ENCODE data around the gene CDH23.

The CDH23 gene

GRCh38 chr10:71743866-71744265 is 347.1 kb downstream of the CDH23 start:
- no peak overlapping the region for H3K4me3 ChIP-seq (ENCODE audit: low read depth, low read length)
- no peak for DNase-seq (ENCODE audit: low read depth)
- TF ChIP-seq, protein P1, sequence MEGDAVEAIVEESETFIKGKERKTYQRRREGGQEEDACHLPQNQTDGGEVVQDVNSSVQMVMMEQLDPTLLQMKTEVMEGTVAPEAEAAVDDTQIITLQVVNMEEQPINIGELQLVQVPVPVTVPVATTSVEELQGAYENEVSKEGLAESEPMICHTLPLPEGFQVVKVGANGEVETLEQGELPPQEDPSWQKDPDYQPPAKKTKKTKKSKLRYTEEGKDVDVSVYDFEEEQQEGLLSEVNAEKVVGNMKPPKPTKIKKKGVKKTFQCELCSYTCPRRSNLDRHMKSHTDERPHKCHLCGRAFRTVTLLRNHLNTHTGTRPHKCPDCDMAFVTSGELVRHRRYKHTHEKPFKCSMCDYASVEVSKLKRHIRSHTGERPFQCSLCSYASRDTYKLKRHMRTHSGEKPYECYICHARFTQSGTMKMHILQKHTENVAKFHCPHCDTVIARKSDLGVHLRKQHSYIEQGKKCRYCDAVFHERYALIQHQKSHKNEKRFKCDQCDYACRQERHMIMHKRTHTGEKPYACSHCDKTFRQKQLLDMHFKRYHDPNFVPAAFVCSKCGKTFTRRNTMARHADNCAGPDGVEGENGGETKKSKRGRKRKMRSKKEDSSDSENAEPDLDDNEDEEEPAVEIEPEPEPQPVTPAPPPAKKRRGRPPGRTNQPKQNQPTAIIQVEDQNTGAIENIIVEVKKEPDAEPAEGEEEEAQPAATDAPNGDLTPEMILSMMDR (conservative IDR thresholded peaks at IDR 0.05; ENCODE audit: low read depth, low read length) = no peak

DNA sequence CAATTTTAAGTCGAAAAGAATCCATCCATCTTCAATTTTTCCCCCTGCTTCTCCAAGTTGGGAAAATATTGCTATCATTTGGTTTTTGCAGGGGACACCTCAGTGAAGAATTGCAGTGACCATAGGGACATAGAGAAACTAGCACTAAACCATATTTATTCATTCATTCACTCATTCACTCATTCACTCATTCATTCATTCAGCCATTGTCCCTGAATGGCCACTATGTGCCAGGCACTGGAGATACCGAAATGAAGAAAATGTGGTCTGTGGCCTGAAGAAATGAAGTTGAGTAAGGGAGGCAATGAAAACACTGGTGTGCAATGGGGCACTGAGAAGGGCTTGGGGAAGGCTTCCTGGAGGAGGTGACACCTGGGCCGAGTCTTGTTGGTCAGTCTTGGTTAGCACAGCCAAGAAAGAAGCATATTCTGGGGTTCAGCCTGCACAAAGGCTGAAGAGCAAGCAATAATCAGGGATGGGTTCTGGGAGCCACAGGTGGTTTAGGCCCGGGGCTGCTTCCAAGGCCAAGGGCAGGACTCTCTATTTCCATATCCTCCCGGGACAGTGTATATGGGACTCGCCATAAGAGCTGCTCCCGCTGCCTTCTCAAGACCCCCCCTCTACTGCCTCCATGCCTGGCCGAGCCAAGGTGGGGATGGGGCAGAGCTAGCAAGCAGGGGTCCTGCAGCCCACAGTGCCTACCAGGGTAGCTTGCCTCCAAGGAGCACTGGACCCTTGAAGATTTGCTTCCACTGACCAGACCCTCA is 348.4 kb downstream of the CDH23 start:
- TF ChIP-seq, protein P1 (conservative IDR thresholded peaks at IDR 0.05; ENCODE audit: low read depth, low read length) = no peak
- H3K4me3 ChIP-seq (ENCODE audit: low read depth, low read length) = no peak overlapping the region
- no peak for DNase-seq (ENCODE audit: low read depth)

- TF ChIP-seq, protein P1 (conservative IDR thresholded peaks at IDR 0.05; ENCODE audit: low read depth, low read length) = no peak
- no peak overlapping the region for H3K4me3 ChIP-seq (ENCODE audit: low read depth, low read length)
- DNase-seq (ENCODE audit: low read depth) = no peak
Measured at GRCh38 chr10:71745664-71746250, 349.0 kb downstream of the CDH23 start.

DNA sequence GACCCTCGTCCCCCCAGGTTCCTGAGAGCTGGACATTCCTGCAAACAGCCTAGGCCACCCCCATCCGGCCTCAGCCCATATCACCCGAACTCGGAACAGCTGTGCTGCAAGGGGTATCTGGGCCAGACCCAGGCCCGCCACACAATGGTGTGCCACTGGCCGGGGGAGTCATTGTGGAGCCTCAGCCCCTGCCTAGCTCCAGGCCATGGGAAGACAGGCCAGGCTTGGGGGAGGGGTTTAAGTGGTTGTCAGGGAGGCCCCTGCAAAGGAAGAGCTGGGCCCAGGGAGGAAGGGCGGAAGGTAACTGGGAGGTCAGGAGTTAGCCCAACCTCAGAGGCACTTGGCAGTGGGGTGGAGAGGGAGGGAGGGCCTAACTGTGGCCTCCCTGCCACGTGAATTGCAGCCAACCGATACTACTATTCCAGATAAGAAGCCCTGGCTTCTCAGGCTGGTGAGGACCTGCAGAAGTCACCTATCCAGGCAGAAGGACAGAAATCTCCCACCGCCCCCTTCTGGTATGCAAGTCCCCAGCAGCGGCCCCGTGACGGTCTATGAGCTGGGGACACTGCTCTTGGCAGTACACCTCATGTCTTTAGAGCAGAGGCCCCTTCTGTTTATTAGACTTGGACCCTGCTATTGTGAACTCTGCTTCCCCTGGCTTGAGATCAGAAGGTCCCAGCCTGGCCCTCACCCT is 349.8 kb downstream of the CDH23 start:
- TF ChIP-seq, protein P1 (conservative IDR thresholded peaks at IDR 0.05; ENCODE audit: low read depth, low read length) = no peak
- no peak overlapping the region for H3K4me3 ChIP-seq (ENCODE audit: low read depth, low read length)
- no peak for DNase-seq (ENCODE audit: low read depth)

GRCh38 chr10:71747039-71747531 is 350.4 kb downstream of the CDH23 start:
- H3K4me3 ChIP-seq (ENCODE audit: low read depth, low read length) = no peak overlapping the region
- TF ChIP-seq, protein P1 (conservative IDR thresholded peaks at IDR 0.05; ENCODE audit: low read depth, low read length) = no peak
- DNase-seq (ENCODE audit: low read depth) = no peak

GRCh38 chr10:71747551-71748523 is 351.1 kb downstream of the CDH23 start:
- TF ChIP-seq, protein P1 (conservative IDR thresholded peaks at IDR 0.05; ENCODE audit: low read depth, low read length) = no peak
- DNase-seq (ENCODE audit: low read depth) = no peak
- no peak overlapping the region for H3K4me3 ChIP-seq (ENCODE audit: low read depth, low read length)

All from choroid plexus epithelial cell (primary cell).